LNCAP (cell line): ENCODE data around the gene RTF1.

ENCODE experiments used
- CTCF ChIP-seq: fragments of 450-650 bp; IDR thresholded peaks from 2 replicates; pipeline ENCODE4 v1.5.1; 2017; ENCODE audit warnings: mild to moderate bottlenecking

Gene RTF1

GRCh38 chr15:41487381-41487780 is 70.5 kb downstream of the RTF1 start:
- no peak for TF ChIP-seq CTCF

GRCh38 chr15:41487802-41488201 is 70.9 kb downstream of the RTF1 start:
- TF ChIP-seq CTCF, result no peak

GRCh38 chr15:41489641-41490040 is 72.7 kb downstream of the RTF1 start:
- no peak for TF ChIP-seq CTCF

- TF ChIP-seq CTCF, result no peak
Observed at GRCh38 chr15:41490355-41490754, 73.5 kb downstream of the RTF1 start.

GRCh38 chr15:41491889-41492288 is 75.0 kb downstream of the RTF1 start:
- TF ChIP-seq CTCF, result no peak

- no peak for TF ChIP-seq CTCF
Observed at GRCh38 chr15:41492597-41493204, 75.8 kb downstream of the RTF1 start.

- TF ChIP-seq CTCF, result no peak
Observed at GRCh38 chr15:41493205-41493901, 76.5 kb downstream of the RTF1 start, which contains the start of gene ITPKA. Gene ITPKA (plus strand): TSS chr15:41493874. CDS start chr15:41493928, 54 bp downstream.

- TF ChIP-seq CTCF, result no peak
Observed at GRCh38 chr15:41493902-41494189, 77.0 kb downstream of the RTF1 start.
